Rectal smooth muscle tissue (tissue), 1 donor: ENCODE results near the gene GPR150.
A peak's percentile ranks its signal among the peaks of the same experiment; 100 is the strongest.
"Not testable (repeated sequence)": the region's sequence is repeated elsewhere in the genome, so short reads cannot be mapped to it uniquely, and the experiment has no call there.

Source experiments
- H3K27ac ChIP-seq: one replicate; pipeline ENCODE4 v1.7.0; 2013; ENCODE audit warnings: low read depth, low read length, inconsistent platforms
- H3K27me3 ChIP-seq: one replicate; pipeline ENCODE4 v1.7.0; 2013; ENCODE audit warnings: low read length; ENCODE audit not compliant: control insufficient read depth, insufficient read depth
- H3K36me3 ChIP-seq: one replicate; pipeline ENCODE4 v1.7.0; 2013; ENCODE audit warnings: low read length; ENCODE audit not compliant: control insufficient read depth, insufficient read depth
- H3K4me1 ChIP-seq: one replicate; pipeline ENCODE4 v1.7.0; 2013; ENCODE audit warnings: low read length; ENCODE audit not compliant: control insufficient read depth, insufficient read depth
- H3K4me3 ChIP-seq: one replicate; pipeline ENCODE4 v1.7.0; 2013; ENCODE audit warnings: low read length
- H3K9ac ChIP-seq: one replicate; pipeline ENCODE4 v1.7.0; 2013; ENCODE audit warnings: low read length

GPR150 gene

GRCh38 chr5:95628933-95629332 is 9.0 kb downstream of the GPR150 start:
- H3K27me3 ChIP-seq = no peaks in the 10 kb centered on the region
- no peak overlapping the region for H3K27ac ChIP-seq
- H3K4me3 ChIP-seq = no peak overlapping the region
- no peaks in the 10 kb centered on the region for H3K36me3 ChIP-seq
- H3K4me1 ChIP-seq = no peaks in the 10 kb centered on the region
- H3K9ac ChIP-seq = no peak overlapping the region

- no peak overlapping the region for H3K27ac ChIP-seq
- no peaks in the 10 kb centered on the region for H3K27me3 ChIP-seq
- no peaks in the 10 kb centered on the region for H3K4me1 ChIP-seq
- H3K36me3 ChIP-seq = no peaks in the 10 kb centered on the region
- no peak overlapping the region for H3K9ac ChIP-seq
- no peak overlapping the region for H3K4me3 ChIP-seq
Measured at GRCh38 chr5:95630394-95630917, 10.6 kb downstream of the GPR150 start.

GRCh38 chr5:95631255-95631958 is 11.5 kb downstream of the GPR150 start:
- H3K36me3 ChIP-seq = no peaks in the 10 kb centered on the region
- H3K9ac ChIP-seq = no peak overlapping the region
- no peak overlapping the region for H3K4me3 ChIP-seq
- H3K27ac ChIP-seq = no peak overlapping the region
- H3K4me1 ChIP-seq = no peaks in the 10 kb centered on the region
- no peaks in the 10 kb centered on the region for H3K27me3 ChIP-seq

GRCh38 chr5:95631991-95632675 is 12.2 kb downstream of the GPR150 start:
- Histone ChIP-seq H3K27ac (no peak overlapping the region), H3K4me3 (no peak overlapping the region), H3K27me3 (no peaks in the 10 kb centered on the region), H3K36me3 (no peaks in the 10 kb centered on the region), H3K9ac (no peak overlapping the region), H3K4me1 (no peaks in the 10 kb centered on the region)

GRCh38 chr5:95632942-95633341 is 13.1 kb downstream of the GPR150 start:
- H3K9ac ChIP-seq, H3K4me3 ChIP-seq, H3K27me3 ChIP-seq, H3K27ac ChIP-seq, H3K4me1 ChIP-seq, H3K36me3 ChIP-seq: not testable (repeated sequence)

GRCh38 chr5:95633671-95634070 is 13.8 kb downstream of the GPR150 start:
- H3K9ac ChIP-seq = no peak overlapping the region
- H3K27me3 ChIP-seq = no peaks in the 10 kb centered on the region
- no peak overlapping the region for H3K4me3 ChIP-seq
- H3K27ac ChIP-seq = no peak overlapping the region
- H3K4me1 ChIP-seq = no peaks in the 10 kb centered on the region
- no peaks in the 10 kb centered on the region for H3K36me3 ChIP-seq

GRCh38 chr5:95634081-95634480 is 14.2 kb downstream of the GPR150 start:
- no peak overlapping the region for H3K9ac ChIP-seq
- no peaks in the 10 kb centered on the region for H3K4me1 ChIP-seq
- no peaks in the 10 kb centered on the region for H3K36me3 ChIP-seq
- H3K27ac ChIP-seq = no peak overlapping the region
- no peak overlapping the region for H3K4me3 ChIP-seq
- H3K27me3 ChIP-seq = no peaks in the 10 kb centered on the region

- Histone ChIP-seq H3K36me3 (no peaks in the 10 kb centered on the region), H3K9ac (no peak overlapping the region), H3K4me1 (no peaks in the 10 kb centered on the region), H3K27ac (no peak overlapping the region), H3K27me3 (no peaks in the 10 kb centered on the region), H3K4me3 (no peak overlapping the region)
Measured at GRCh38 chr5:95638632-95639031, 18.7 kb downstream of the GPR150 start.

- no peak overlapping the region for H3K9ac ChIP-seq
- no peak overlapping the region for H3K27ac ChIP-seq
- H3K27me3 ChIP-seq = no peaks in the 10 kb centered on the region
- H3K36me3 ChIP-seq = no peaks in the 10 kb centered on the region
- no peaks in the 10 kb centered on the region for H3K4me1 ChIP-seq
- no peak overlapping the region for H3K4me3 ChIP-seq
Measured at GRCh38 chr5:95641741-95642220, 21.9 kb downstream of the GPR150 start.

- Histone ChIP-seq H3K4me3 (no peak overlapping the region), H3K27ac (no peak overlapping the region), H3K36me3 (no peaks in the 10 kb centered on the region), H3K9ac (no peak overlapping the region), H3K4me1 (peaks cover 5% of the 10 kb centered on the region), H3K27me3 (no peaks in the 10 kb centered on the region)
Measured at GRCh38 chr5:95643152-95643551, 23.3 kb downstream of the GPR150 start.

- Histone ChIP-seq H3K9ac (no peak overlapping the region), H3K36me3 (no peaks in the 10 kb centered on the region), H3K4me1 (peaks cover 5% of the 10 kb centered on the region), H3K27me3 (no peaks in the 10 kb centered on the region), H3K27ac (peak overlapping the region; percentile 44), H3K4me3 (no peak overlapping the region)
Measured at GRCh38 chr5:95644351-95645042, 24.6 kb downstream of the GPR150 start.

GRCh38 chr5:95646226-95646568 is 26.3 kb downstream of the GPR150 start:
- H3K4me3 ChIP-seq = peak overlapping the region; percentile 52
- not testable (repeated sequence) for H3K9ac ChIP-seq, H3K27me3 ChIP-seq, H3K36me3 ChIP-seq, H3K4me1 ChIP-seq
- peak overlapping the region; percentile 93 for H3K27ac ChIP-seq
